PC-3 (cell line): Measurements from ENCODE around the gene SPSB3.

ENCODE experiments used
- EZH2 ChIP-seq: fragments of 300-600 bp; sonication (generic); IDR thresholded peaks from one replicate; pipeline ENCODE4 v1.6.1; 2017; ENCODE audit warnings: antibody characterized with exemption, mild to moderate bottlenecking, low read length; ENCODE audit not compliant: unreplicated experiment
- TF ChIP-seq, protein P1 (sequence below): fragments of 300-600 bp; sonication (generic); conservative IDR thresholded peaks from 2 replicates; pipeline ENCODE4 v1.5.1; 2017; ENCODE audit warnings: antibody characterized with exemption, low read depth, mild to moderate bottlenecking, low read length

DNA sequence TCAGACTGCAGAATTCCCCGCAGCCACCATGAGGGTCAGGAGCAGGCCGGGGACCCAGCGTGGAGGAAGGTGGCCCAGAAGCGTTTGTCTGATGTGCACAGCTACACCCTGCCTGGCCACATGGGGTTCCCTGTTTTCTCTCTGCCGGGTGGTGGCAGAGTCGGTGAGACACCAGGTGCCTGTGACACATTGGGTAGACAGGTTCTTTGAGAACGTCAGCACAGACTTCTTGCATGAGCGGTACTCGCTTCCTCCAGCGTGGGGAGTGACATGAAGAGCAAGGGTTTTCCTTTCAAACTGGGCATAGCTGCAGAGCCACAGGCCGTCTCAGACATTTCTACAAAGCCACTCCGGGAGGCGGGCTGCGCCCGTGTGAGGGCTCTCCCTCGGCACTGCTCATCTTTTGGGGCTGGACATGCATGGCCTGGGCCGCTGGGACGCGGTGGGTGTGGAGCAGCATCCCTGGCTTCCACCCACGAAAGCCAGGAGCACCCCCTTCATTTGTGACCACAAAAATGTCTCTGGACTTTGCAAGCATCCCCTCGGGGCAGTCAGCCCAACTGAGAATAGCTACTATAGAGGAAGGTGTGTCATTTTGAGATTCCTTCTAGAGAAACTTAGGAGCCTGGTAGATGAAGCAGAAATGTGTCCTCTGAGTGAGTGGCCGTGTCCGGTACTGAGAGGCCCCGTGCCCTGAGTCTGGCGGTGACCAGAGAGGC lies 37.0 kb downstream of the SPSB3 start:
- TF ChIP-seq, protein P1, sequence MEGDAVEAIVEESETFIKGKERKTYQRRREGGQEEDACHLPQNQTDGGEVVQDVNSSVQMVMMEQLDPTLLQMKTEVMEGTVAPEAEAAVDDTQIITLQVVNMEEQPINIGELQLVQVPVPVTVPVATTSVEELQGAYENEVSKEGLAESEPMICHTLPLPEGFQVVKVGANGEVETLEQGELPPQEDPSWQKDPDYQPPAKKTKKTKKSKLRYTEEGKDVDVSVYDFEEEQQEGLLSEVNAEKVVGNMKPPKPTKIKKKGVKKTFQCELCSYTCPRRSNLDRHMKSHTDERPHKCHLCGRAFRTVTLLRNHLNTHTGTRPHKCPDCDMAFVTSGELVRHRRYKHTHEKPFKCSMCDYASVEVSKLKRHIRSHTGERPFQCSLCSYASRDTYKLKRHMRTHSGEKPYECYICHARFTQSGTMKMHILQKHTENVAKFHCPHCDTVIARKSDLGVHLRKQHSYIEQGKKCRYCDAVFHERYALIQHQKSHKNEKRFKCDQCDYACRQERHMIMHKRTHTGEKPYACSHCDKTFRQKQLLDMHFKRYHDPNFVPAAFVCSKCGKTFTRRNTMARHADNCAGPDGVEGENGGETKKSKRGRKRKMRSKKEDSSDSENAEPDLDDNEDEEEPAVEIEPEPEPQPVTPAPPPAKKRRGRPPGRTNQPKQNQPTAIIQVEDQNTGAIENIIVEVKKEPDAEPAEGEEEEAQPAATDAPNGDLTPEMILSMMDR: no peak
- no peak for TF ChIP-seq EZH2
